ENCODE data around the gene ABCC1.
"Not testable (repeated sequence)": the region's sequence is repeated elsewhere in the genome, so short reads cannot be mapped to it uniquely, and the experiment has no call there.

ABCC1 gene

DNA sequence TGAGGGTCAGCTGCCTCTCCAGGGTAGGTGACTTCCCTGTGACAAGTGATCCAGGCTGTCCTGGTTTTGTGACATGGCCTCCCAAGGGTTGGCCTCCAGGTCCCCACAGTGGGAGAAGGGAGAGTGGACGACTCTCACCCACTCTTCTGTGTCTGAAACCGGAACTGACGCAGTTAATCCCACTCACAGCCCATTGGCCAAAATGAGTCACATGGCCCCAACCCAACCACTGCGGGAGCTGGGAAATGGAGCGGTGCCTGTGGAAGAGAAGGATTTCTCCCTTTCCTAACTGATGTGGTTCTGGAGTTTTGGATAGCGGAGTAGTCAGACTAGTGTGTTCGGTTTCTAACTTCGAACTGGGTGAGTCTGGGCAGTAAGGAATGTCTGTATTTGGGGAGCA, 194.5 kb downstream of the ABCC1 start:
- no peak for DNase-seq

DNA sequence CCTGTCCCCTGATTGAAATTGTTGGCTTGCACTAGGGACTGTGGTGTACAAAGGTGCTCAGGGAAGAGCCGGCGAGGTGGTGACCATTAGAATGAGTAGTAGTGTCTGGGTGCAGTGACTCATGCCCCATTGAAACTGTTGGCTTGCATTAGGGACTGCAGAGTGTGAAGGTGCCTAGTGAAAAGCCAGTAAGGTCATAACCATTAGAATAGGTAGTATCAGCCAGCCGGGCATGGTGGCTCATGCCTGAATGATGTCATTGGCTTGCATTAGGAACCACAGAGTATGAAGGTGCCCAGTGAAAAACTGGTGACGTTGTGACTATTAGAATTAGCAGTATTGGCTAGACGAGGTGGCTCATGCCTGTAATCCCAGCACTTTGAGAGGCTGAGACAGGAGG, 195.0 kb downstream of the ABCC1 start:
- DNase-seq = no peak

- DNase-seq = no peak
Measured at GRCh38 chr16:16145286-16145685, 195.9 kb downstream of the ABCC1 start.

- DNase-seq = no peak
Measured at GRCh38 chr16:16146380-16147315, 197.2 kb downstream of the ABCC1 start.

GRCh38 chr16:16147316-16147999, 198.0 kb downstream of the ABCC1 start:
- DNase-seq = no peak

DNA sequence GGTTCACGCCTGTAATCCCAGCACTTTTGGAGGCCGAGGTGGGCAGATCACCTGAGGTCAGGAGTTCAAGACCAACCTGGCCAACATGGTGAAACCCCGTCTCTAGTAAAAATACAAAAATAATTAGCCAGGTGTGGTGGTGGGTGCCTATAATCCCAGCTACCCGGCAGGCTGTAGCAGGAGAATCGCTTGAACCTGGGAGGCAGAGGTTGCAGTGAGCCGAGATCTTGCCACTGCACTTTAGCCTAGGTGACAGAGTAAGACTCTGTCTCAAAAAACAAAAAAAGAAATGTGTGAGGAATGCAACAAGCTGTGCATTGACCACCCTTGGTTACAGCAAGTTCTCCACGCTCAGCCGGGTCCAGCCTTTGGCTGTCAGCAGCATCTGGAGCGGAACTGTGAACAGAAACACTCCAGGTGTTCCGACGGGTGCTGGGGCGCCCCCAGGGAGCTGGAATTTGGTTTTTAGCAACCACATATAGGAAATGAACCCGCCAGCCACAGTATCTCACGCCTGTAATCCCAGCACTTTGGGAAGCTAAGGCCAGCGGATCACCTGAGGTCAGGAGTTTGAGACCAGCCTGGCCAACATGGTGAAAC, 198.7 kb downstream of the ABCC1 start:
- not testable (repeated sequence) for DNase-seq

- DNase-seq = no peak
Measured at GRCh38 chr16:16148755-16149154, 199.3 kb downstream of the ABCC1 start.

GRCh38 chr16:16149710-16150116, 200.3 kb downstream of the ABCC1 start:
- DNase-seq = no peak

GRCh38 chr16:16150117-16150877, 200.9 kb downstream of the ABCC1 start:
- no peak for DNase-seq

DNA sequence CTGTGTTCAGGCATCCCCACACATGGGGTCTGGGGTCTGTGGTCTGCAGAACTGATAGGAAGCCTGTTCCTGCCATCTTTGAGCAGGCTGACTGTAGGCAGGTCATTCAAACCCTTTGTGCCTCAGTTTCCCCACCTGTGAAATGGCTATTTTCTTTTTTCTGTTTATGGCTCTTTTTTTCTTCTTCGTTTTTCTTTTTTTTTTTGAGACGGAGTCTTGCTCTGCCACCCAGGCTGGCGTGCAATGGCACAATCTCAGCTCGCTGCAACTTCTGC, 201.4 kb downstream of the ABCC1 start:
- no peak for DNase-seq

- no peak for DNase-seq
Measured at GRCh38 chr16:16151315-16151714, 201.9 kb downstream of the ABCC1 start.

DNA sequence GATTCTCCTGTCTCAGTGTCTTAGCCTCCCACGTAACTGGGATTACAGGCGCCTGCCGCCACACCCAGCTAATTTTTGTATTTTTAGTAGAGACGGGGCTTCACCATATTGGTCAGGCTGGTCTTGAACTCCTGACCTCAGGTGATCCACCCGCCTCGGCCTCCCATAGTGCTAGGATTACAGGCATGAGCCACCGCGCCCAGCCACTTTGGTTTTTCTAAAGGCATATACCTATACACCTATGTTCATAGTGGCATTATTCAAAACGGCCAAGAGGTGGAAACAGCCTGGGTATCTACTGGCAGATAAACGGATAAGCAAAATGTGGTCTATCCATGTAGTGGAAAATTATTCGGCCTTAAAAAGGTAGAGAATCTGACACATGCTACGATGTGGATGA, 203.6 kb downstream of the ABCC1 start:
- DNase-seq = not testable (repeated sequence)

DNA sequence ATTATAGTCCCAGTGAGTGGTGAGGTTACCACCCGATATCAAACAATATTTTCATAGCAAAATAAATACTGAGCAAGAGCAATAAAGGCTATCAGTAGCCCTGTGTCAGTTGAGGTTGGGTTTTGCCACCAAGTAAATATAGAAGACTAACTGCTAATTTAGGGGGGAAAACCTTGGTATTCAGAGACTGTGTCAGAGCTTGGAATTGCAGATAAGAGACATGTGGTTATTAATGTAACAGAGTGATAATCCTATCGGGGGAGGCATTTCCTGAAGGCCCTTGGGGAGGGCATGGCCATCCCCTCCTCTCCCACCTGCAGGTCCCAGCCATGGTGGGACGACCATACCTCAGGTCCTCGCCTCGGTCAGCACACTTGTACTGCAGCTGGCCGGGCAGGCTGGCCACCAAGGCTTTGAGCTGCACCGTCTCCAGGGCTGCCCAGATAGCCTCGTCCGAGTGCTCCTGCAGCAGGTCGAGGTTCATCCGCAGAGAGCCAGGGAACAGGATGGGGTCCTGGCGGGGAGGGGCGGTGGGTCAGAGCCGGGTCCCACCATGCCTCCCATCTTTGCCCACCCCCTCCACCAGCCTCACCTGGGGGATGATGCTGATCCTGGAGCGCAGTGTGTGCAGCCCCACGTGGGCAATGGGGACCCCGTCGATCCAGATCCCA, 205.0 kb downstream of the ABCC1 start:
- no peak for DNase-seq

GRCh38 chr16:16155234-16155633, 205.8 kb downstream of the ABCC1 start:
- DNase-seq = no peak

- DNase-seq = no peak
Measured at GRCh38 chr16:16157166-16157565, 207.8 kb downstream of the ABCC1 start.

GRCh38 chr16:16158082-16158658, 208.8 kb downstream of the ABCC1 start:
- DNase-seq = no peak

GRCh38 chr16:16158741-16159374, 209.4 kb downstream of the ABCC1 start:
- no peak for DNase-seq

DNA sequence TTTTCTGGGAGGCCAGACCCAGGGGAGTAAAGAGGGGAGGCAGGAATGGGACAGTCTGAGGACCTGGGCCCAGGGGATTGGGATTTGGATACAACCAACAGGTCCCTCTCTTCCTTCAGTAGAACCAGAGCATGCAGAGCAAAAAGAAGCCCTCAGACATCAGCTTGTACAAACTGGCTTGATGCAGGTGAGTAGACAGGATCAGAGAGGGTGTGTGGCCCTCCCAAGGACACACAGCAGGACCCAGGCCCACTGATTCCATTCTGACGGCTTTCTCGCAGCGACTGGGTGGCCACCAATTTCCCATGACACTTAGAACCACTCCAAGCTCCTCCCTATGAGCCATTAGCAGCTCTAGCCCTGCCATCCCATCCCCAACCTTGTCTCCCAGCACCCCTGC, 210.2 kb downstream of the ABCC1 start:
- DNase-seq = no peak

- no peak for DNase-seq
Measured at GRCh38 chr16:16161319-16161718, 211.9 kb downstream of the ABCC1 start.

DNA sequence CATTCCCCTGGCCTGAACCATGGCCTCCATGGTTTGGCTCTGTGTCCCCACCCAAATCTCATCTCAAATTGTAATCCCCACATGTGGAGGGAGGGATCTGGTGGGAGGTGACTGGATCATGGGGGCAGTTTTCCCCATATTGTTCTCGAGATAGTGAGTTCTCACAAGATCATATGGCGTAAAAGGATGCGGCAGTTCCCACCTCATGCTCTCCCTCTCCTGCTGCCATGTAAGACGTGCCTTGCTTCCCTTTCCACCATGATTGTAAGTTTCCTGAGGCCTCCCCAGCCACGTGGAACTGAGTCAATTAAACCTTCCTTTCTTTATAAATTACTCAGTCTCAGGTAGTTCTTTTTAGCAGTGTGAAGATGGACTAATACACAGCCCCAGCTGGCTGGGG, 212.4 kb downstream of the ABCC1 start:
- DNase-seq = not testable (repeated sequence)

GRCh38 chr16:16162591-16162990, 213.2 kb downstream of the ABCC1 start:
- DNase-seq = no peak

GRCh38 chr16:16163109-16163508, 213.7 kb downstream of the ABCC1 start:
- no peak for DNase-seq
